Mesendoderm (in vitro differentiated cells): ENCODE data around the gene OTOP3.

Source experiments
- DNase-seq: peaks from one replicate; pipeline ENCODE4 v3.0.0; 2013
- H2AK5ac ChIP-seq: 2 replicates; pipeline ENCODE4 v1.6.1; 2013; ENCODE audit warnings: low read length, inconsistent platforms
- H2BK120ac ChIP-seq: 2 replicates; pipeline ENCODE4 v1.6.1; 2013; ENCODE audit warnings: low read depth, mild to moderate bottlenecking, low read length, moderate library complexity, mixed read lengths
- H2BK15ac ChIP-seq: replicated peaks from 2 replicates; pipeline ENCODE4 v1.6.1; 2013; ENCODE audit warnings: low read depth, mild to moderate bottlenecking, moderate library complexity
- H2BK5ac ChIP-seq: 2 replicates; pipeline ENCODE4 v1.6.1; 2013; ENCODE audit warnings: low read length, inconsistent platforms
- H3K18ac ChIP-seq: 2 replicates; pipeline ENCODE4 v1.6.1; 2013; ENCODE audit warnings: mild to moderate bottlenecking, low read length, mixed read lengths
- H3K23ac ChIP-seq: one replicate; pipeline ENCODE4 v1.6.1; 2013; ENCODE audit warnings: low read length
- H3K27ac ChIP-seq: 2 replicates; pipeline ENCODE4 v1.5.1; 2013; ENCODE audit warnings: low read depth, mild to moderate bottlenecking, inconsistent platforms, low read length, moderate library complexity
- H3K27me3 ChIP-seq: 2 replicates; pipeline ENCODE4 v1.6.1; 2013; ENCODE audit warnings: low read length, control low read depth, mild to moderate bottlenecking, inconsistent platforms; ENCODE audit not compliant: insufficient read depth, poor library complexity
- H3K36me3 ChIP-seq: 2 replicates; pipeline ENCODE4 v1.6.1; 2013; ENCODE audit warnings: low read length, inconsistent platforms; ENCODE audit not compliant: control insufficient read depth, insufficient read depth
- H3K4ac ChIP-seq: one replicate; pipeline ENCODE4 v1.6.1; 2013; ENCODE audit warnings: low read depth, mild to moderate bottlenecking, low read length, moderate library complexity
- H3K4me1 ChIP-seq: 2 replicates; pipeline ENCODE4 v1.6.1; 2013; ENCODE audit warnings: low read depth, low read length, inconsistent platforms; ENCODE audit not compliant: control insufficient read depth
- H3K4me2 ChIP-seq: 2 replicates; pipeline ENCODE4 v1.6.1; 2013; ENCODE audit warnings: low read length
- H3K4me3 ChIP-seq: 2 replicates; pipeline ENCODE4 v1.5.1; 2013; ENCODE audit warnings: mild to moderate bottlenecking, low read length
- H3K56ac ChIP-seq: one replicate; pipeline ENCODE4 v1.6.1; 2013; ENCODE audit warnings: low read length
- H3K79me1 ChIP-seq: 2 replicates; pipeline ENCODE4 v1.6.1; 2013; ENCODE audit warnings: low read length, inconsistent platforms
- H3K79me2 ChIP-seq: 2 replicates; pipeline ENCODE4 v1.6.1; 2013; ENCODE audit warnings: mild to moderate bottlenecking, low read length; ENCODE audit not compliant: control insufficient read depth, insufficient read depth
- H3K9ac ChIP-seq: 2 replicates; pipeline ENCODE4 v1.6.1; 2013; ENCODE audit warnings: low read length, inconsistent platforms
- H4K5ac ChIP-seq: one replicate; pipeline ENCODE4 v1.6.1; 2013; ENCODE audit warnings: low read length
- H4K8ac ChIP-seq: one replicate; pipeline ENCODE4 v1.6.1; 2013; ENCODE audit warnings: low read depth, mild to moderate bottlenecking, control low read depth, low read length, moderate library complexity
- WGBS: extraction: QIAGEN DNeasy Blood & Tissue Kit; methylation state at CpG from one replicate; pipeline ENCODE4 v1.1.7; 2013; ENCODE audit warnings: low lambda C conversion rate, missing lambda C conversion rate; ENCODE audit not compliant: insufficient coverage; ENCODE audit errors: extremely low coverage; 5-methylcytosine and 5-hydroxymethylcytosine counted together

The OTOP3 gene

DNA sequence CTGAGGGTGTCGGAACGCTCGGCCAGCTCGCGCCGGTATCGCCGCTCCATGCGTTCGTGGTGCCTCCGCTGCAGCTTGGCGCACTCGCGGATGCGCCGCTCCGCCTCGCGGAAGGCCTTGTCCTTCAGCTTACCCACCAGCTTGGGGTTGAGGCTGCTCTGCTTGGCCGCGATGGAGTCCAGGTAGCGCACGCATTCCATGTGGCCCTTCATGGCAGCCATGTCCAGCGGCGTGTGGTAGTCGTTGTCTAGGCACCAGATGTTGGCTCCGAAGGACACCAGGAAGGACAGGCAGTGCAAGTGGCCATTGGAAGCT is 15.4 kb upstream of the OTOP3 start:
- H3K4me3 ChIP-seq: no peak overlapping the region
- H2BK120ac ChIP-seq: no peak overlapping the region
- no peak overlapping the region for H3K56ac ChIP-seq
- H3K27me3 ChIP-seq: peaks cover 21% of the 10 kb centered on the region
- no peaks in the 10 kb centered on the region for H3K36me3 ChIP-seq
- H3K4ac ChIP-seq: no peak overlapping the region
- no peaks in the 10 kb centered on the region for H3K79me1 ChIP-seq
- DNase-seq: no peak
- H3K18ac ChIP-seq: no peak overlapping the region
- no peak overlapping the region for H3K9ac ChIP-seq
- H2BK5ac ChIP-seq: no peak overlapping the region
- H2BK15ac ChIP-seq: no peak overlapping the region
- H3K27ac ChIP-seq: no peak overlapping the region
- no peak overlapping the region for H3K23ac ChIP-seq
- no peaks in the 10 kb centered on the region for H3K79me2 ChIP-seq
- no peak overlapping the region for H2AK5ac ChIP-seq
- H4K5ac ChIP-seq: no peak overlapping the region
- no peak overlapping the region for H4K8ac ChIP-seq
- H3K4me1 ChIP-seq: no peaks in the 10 kb centered on the region
- no peak overlapping the region for H3K4me2 ChIP-seq
- WGBS: no CpG with 5 or more reads among the region's 27 CpGs

DNA sequence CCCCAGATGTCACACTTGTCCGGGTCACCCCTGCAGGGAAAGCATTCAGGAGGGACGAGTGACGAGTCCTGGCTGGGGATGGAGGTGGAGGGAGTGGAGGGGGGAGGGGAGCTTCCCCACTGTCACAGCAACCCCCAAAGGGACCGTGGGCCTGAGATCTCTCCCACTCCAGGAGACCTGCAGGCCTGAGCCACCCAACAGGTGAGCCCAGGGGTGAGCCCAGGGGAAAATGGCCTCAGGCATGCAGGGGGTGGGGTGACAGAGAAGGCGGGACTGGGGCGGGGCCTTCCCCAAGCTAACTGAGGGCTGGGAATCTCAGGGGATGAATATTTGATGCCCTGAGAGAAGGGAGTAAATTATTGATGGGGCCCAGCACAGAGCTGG is 15.1 kb upstream of the OTOP3 start:
- Histone ChIP-seq H3K4ac (no peak overlapping the region), H3K9ac (no peak overlapping the region), H2AK5ac (no peak overlapping the region), H2BK120ac (no peak overlapping the region), H3K27me3 (peaks cover 25% of the 10 kb centered on the region), H3K4me1 (no peaks in the 10 kb centered on the region), H3K4me3 (no peak overlapping the region), H2BK15ac (no peak overlapping the region), H3K18ac (no peak overlapping the region), H4K8ac (no peak overlapping the region), H4K5ac (no peak overlapping the region), H3K4me2 (no peak overlapping the region), H3K56ac (peak overlapping the region; percentile 25), H3K79me2 (no peaks in the 10 kb centered on the region), H3K27ac (no peak overlapping the region), H2BK5ac (no peak overlapping the region), H3K23ac (no peak overlapping the region), H3K79me1 (no peaks in the 10 kb centered on the region), H3K36me3 (no peaks in the 10 kb centered on the region)
- WGBS: no CpG with 5 or more reads among the region's 6 CpGs
- no peak for DNase-seq

DNA sequence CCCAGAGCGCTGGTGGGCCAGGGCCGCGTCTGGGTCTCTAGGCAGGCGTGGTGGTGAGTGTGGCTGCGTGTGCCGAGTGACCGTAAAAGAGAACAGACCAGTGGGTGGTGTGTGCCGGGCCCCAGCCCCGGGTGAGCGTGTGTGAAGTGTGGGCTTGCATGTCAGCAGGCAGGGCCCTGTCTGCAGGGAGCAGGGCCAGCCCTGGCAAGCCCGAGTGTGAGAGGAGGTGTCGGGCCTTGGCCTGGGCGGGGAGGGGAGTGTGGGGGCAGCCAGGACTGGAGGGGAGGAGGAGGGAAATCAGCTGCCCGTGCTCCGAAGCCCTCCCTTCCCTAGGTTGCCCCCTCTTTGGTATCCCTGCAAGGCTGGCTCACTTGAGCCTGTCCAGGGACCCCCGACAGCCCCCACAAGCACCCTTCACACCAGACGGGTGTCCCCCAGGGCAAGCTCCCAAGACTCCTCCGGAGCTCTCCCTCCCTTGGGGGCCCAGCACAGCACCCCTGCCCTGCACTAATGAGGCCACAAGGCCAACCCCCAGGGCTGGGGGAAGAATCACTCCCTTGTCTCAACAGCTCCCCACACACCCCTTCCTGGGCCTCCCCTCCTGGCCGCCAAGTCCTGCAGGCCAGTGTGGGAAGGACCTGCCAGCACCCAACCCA is 14.5 kb upstream of the OTOP3 start:
- Histone ChIP-seq H2BK120ac (no peak overlapping the region), H2BK15ac (no peak overlapping the region), H3K27me3 (peaks cover 30% of the 10 kb centered on the region), H3K79me1 (no peaks in the 10 kb centered on the region), H3K4me2 (no peak overlapping the region), H3K27ac (no peak overlapping the region), H3K4me3 (no peak overlapping the region), H2AK5ac (no peak overlapping the region), H3K18ac (no peak overlapping the region), H3K4ac (no peak overlapping the region), H4K5ac (no peak overlapping the region), H2BK5ac (no peak overlapping the region), H3K56ac (peak overlapping the region; percentile 25), H3K9ac (no peak overlapping the region), H3K36me3 (no peaks in the 10 kb centered on the region), H4K8ac (no peak overlapping the region), H3K4me1 (no peaks in the 10 kb centered on the region), H3K79me2 (no peaks in the 10 kb centered on the region), H3K23ac (no peak overlapping the region)
- DNase-seq: no peak
- WGBS: no CpG with 5 or more reads among the region's 19 CpGs

DNA sequence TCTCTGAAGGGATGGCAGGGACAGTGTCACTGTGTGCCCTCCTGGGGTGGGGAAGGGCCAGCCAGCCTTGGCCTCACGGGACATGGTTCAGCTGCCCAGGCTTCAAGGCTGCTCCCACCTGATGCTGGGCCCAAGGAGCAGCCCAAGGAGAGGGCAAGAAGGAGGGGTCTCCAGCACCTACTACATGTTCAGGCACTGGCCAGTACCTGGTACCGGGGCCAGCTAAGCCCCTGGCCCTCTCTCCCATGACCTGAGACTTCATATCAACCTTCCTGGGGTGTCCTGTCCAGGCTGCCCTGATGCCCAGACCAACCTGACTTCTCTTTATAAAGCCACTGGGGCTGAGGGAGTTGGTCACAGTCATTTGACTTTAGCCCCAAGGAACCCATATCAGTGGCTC is 13.9 kb upstream of the OTOP3 start:
- H2BK5ac ChIP-seq: no peak overlapping the region
- no peak overlapping the region for H4K5ac ChIP-seq
- H2BK120ac ChIP-seq: no peak overlapping the region
- DNase-seq: no peak
- no peak overlapping the region for H3K27ac ChIP-seq
- no peaks in the 10 kb centered on the region for H3K79me1 ChIP-seq
- no peak overlapping the region for H3K23ac ChIP-seq
- H3K4ac ChIP-seq: no peak overlapping the region
- no peaks in the 10 kb centered on the region for H3K4me1 ChIP-seq
- H2BK15ac ChIP-seq: no peak overlapping the region
- H3K36me3 ChIP-seq: no peaks in the 10 kb centered on the region
- no CpG with 5 or more reads among the region's 2 CpGs for WGBS
- H3K27me3 ChIP-seq: peaks cover 32% of the 10 kb centered on the region
- H3K4me2 ChIP-seq: no peak overlapping the region
- no peaks in the 10 kb centered on the region for H3K79me2 ChIP-seq
- no peak overlapping the region for H3K18ac ChIP-seq
- no peak overlapping the region for H3K9ac ChIP-seq
- H4K8ac ChIP-seq: no peak overlapping the region
- no peak overlapping the region for H2AK5ac ChIP-seq
- H3K4me3 ChIP-seq: no peak overlapping the region
- no peak overlapping the region for H3K56ac ChIP-seq

DNA sequence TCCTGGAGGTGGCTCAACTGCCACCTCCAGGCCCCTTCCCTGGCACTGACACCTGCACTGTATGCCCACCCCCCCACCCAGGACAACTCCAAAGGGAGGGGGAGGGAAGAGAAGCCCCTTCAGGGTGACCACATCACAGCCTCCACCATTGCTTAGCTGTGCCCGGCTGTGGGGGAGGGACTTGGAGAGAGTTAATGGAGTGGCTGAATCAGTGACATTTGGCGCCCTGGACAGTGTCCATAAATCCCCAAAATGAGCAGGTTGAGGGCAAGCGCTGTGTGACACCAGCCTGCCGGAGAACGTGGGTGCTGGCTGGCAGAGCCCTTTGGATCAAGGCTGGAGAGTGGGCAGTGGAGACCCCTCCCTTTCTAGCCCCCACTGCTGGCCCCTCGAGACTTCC is 13.5 kb upstream of the OTOP3 start:
- DNase-seq: no peak
- no CpG with 5 or more reads among the region's 6 CpGs for WGBS
- H3K9ac ChIP-seq: no peak overlapping the region
- H2BK5ac ChIP-seq: no peak overlapping the region
- H3K27me3 ChIP-seq: peaks cover 32% of the 10 kb centered on the region
- H4K5ac ChIP-seq: no peak overlapping the region
- H3K56ac ChIP-seq: no peak overlapping the region
- no peaks in the 10 kb centered on the region for H3K4me1 ChIP-seq
- H3K79me1 ChIP-seq: no peaks in the 10 kb centered on the region
- no peak overlapping the region for H3K23ac ChIP-seq
- H3K4ac ChIP-seq: no peak overlapping the region
- no peak overlapping the region for H3K4me2 ChIP-seq
- H3K18ac ChIP-seq: no peak overlapping the region
- no peaks in the 10 kb centered on the region for H3K79me2 ChIP-seq
- H2AK5ac ChIP-seq: no peak overlapping the region
- no peak overlapping the region for H2BK15ac ChIP-seq
- no peak overlapping the region for H2BK120ac ChIP-seq
- no peaks in the 10 kb centered on the region for H3K36me3 ChIP-seq
- H3K4me3 ChIP-seq: no peak overlapping the region
- no peak overlapping the region for H4K8ac ChIP-seq
- no peak overlapping the region for H3K27ac ChIP-seq
